IMR-90 (cell line): Measurements from ENCODE around the gene HNRNPH1. TPM values are rescaled to one million over a fixed set of nuclear protein-coding genes. Genes with fewer than 3 reads are reported as not detected.
A peak's percentile ranks its signal among the peaks of the same experiment; 100 is the strongest.

Experiments used
- ATAC-seq: fragments of 200-7000 bp; cut with Tn5 transposase; 2 replicates; pipeline ENCODE4 v1.9.1; 2020; ENCODE audit warnings: low read depth, mild to moderate bottlenecking, moderate library complexity
- BruUV-seq: library from RNA; stranded (reverse); fragments of 400-500 nt; replicated peaks from 2 replicates; lab custom pipeline; 2021; lab: Mats Ljungman, UMichigan
- CTCF ChIA-PET: fragments of 300-600 bp; formaldehyde crosslinking; extraction: SDS; loops from one replicate; lab custom pipeline; 2021; ENCODE audit warnings: antibody characterized with exemption; lab: Yijun Ruan, JAX
- POLR2A ChIA-PET: fragments of 300-600 bp; sonication (Branson Sonifier 250); formaldehyde crosslinking; loops from one replicate; lab custom pipeline; 2022; ENCODE audit warnings: antibody characterized with exemption; ENCODE audit not compliant: unreplicated experiment; lab: Charles Lee
- DNase-seq: peaks from one replicate; pipeline ENCODE4 v3.0.0; 2013
- H2AFZ ChIP-seq: replicated peaks from 2 replicates; pipeline ENCODE3; 2013; ENCODE audit warnings: low read length, mild to moderate bottlenecking; ENCODE audit not compliant: poor library complexity
- H2AK5ac ChIP-seq: 2 replicates; pipeline ENCODE4 v1.6.1; 2013; ENCODE audit warnings: low read depth, low read length, inconsistent platforms
- H2AK9ac ChIP-seq: replicated peaks from 2 replicates; pipeline ENCODE3; 2013; ENCODE audit warnings: mild to moderate bottlenecking, low read depth, low read length, moderate library complexity; ENCODE audit not compliant: poor library complexity
- H2BK120ac ChIP-seq: 2 replicates; pipeline ENCODE4 v1.6.1; 2013; ENCODE audit warnings: low read depth, low read length, inconsistent platforms
- H2BK15ac ChIP-seq: 3 replicates; pipeline ENCODE4 v1.6.1; 2013; ENCODE audit warnings: low read depth, low read length, inconsistent platforms
- H2BK20ac ChIP-seq: 2 replicates; pipeline ENCODE4 v1.6.1; 2013; ENCODE audit warnings: low read depth, mild to moderate bottlenecking, inconsistent platforms, low read length, moderate library complexity
- H2BK5ac ChIP-seq: 2 replicates; pipeline ENCODE4 v1.6.1; 2013; ENCODE audit warnings: mild to moderate bottlenecking, low read depth, low read length, inconsistent platforms; ENCODE audit not compliant: poor library complexity, severe bottlenecking
- H3K14ac ChIP-seq: replicated peaks from 2 replicates; pipeline ENCODE4 v1.6.1; 2013; ENCODE audit warnings: low read depth, low read length, inconsistent platforms
- H3K18ac ChIP-seq: 2 replicates; pipeline ENCODE4 v1.6.1; 2013; ENCODE audit warnings: low read depth, low read length, control low read depth
- H3K23ac ChIP-seq: 2 replicates; pipeline ENCODE4 v1.6.1; 2013; ENCODE audit warnings: low read depth, low read length, inconsistent platforms
- H3K27ac ChIP-seq: 2 replicates; pipeline ENCODE4 v1.5.1; 2013; ENCODE audit warnings: mild to moderate bottlenecking, control low read depth, low read length; ENCODE audit not compliant: insufficient read depth
- H3K27me3 ChIP-seq: 2 replicates; pipeline ENCODE4 v1.6.1; 2013; ENCODE audit warnings: low read length; ENCODE audit not compliant: control insufficient read depth, insufficient read depth
- H3K36me3 ChIP-seq: 2 replicates; pipeline ENCODE4 v1.6.1; 2013; ENCODE audit warnings: low read length, mixed read lengths; ENCODE audit not compliant: control insufficient read depth, insufficient read depth
- H3K4ac ChIP-seq: 2 replicates; pipeline ENCODE4 v1.6.1; 2013; ENCODE audit warnings: low read depth, low read length, inconsistent platforms
- H3K4me1 ChIP-seq: 2 replicates; pipeline ENCODE4 v1.6.1; 2013; ENCODE audit warnings: low read length, mixed read lengths; ENCODE audit not compliant: control insufficient read depth, insufficient read depth
- H3K4me2 ChIP-seq: 2 replicates; pipeline ENCODE4 v1.6.1; 2013; ENCODE audit warnings: low read depth, mild to moderate bottlenecking, control low read depth, low read length, moderate library complexity
- H3K4me3 ChIP-seq: 2 replicates; pipeline ENCODE4 v1.5.1; 2013; ENCODE audit warnings: low read depth, mild to moderate bottlenecking, control low read depth, low read length, moderate library complexity; ENCODE audit not compliant: insufficient read depth
- H3K56ac ChIP-seq: 2 replicates; pipeline ENCODE4 v1.6.1; 2013; ENCODE audit warnings: low read length, inconsistent platforms; ENCODE audit not compliant: insufficient read depth; ENCODE audit errors: extremely low read depth
- H3K79me1 ChIP-seq, 2 experiments: 2 replicates each; pipeline ENCODE4 v1.6.1; 2013; ENCODE audit warnings: low read length in 2 of 2, inconsistent platforms in 1 of 2, low read depth in 1 of 2
- H3K9ac ChIP-seq: 2 replicates; pipeline ENCODE4 v1.6.1; 2013; ENCODE audit warnings: low read depth, low read length, control low read depth
- H3K9me1 ChIP-seq: 2 replicates; pipeline ENCODE4 v1.6.1; 2013; ENCODE audit warnings: low read length, inconsistent platforms; ENCODE audit not compliant: insufficient read depth
- H3K9me3 ChIP-seq: 2 replicates; pipeline ENCODE4 v1.6.1; 2013; ENCODE audit warnings: low read length; ENCODE audit not compliant: control insufficient read depth, insufficient read depth
- H4K20me1 ChIP-seq: 2 replicates; pipeline ENCODE4 v1.6.1; 2013; ENCODE audit warnings: low read length, inconsistent platforms; ENCODE audit not compliant: insufficient read depth
- H4K5ac ChIP-seq: 2 replicates; pipeline ENCODE4 v1.6.1; 2013; ENCODE audit warnings: mild to moderate bottlenecking, low read depth, low read length, control low read depth
- H4K8ac ChIP-seq, 2 experiments: 2 replicates each; pipeline ENCODE4 v1.6.1; 2013; ENCODE audit warnings: low read depth in 2 of 2, low read length in 2 of 2, control low read depth in 1 of 2, inconsistent platforms in 1 of 2
- H4K91ac ChIP-seq: 2 replicates; pipeline ENCODE4 v1.6.1; 2013; ENCODE audit warnings: low read depth, low read length, inconsistent platforms; ENCODE audit not compliant: insufficient read depth
- BHLHE40 ChIP-seq: fragments of 150-350 bp; IDR thresholded peaks from 2 replicates; pipeline ENCODE4 v1.6.1; 2016; ENCODE audit warnings: mild to moderate bottlenecking, low read depth, low read length
- CEBPB ChIP-seq: IDR thresholded peaks from 2 replicates; pipeline ENCODE4 v1.6.1; 2012; ENCODE audit warnings: low read depth, low read length, improper control_type of control experiment
- ELK1 ChIP-seq: fragments of 150-350 bp; IDR thresholded peaks from 2 replicates; pipeline ENCODE4 v1.6.1; 2016; ENCODE audit warnings: low read depth, mild to moderate bottlenecking, low read length, moderate library complexity, borderline replicate concordance
- MAFK ChIP-seq: IDR thresholded peaks from 2 replicates; pipeline ENCODE4 v1.6.1; 2012; ENCODE audit warnings: low read depth, low read length, improper control_type of control experiment
- POLR2A ChIP-seq: IDR thresholded peaks from 2 replicates; pipeline ENCODE4 v1.6.1; 2012; ENCODE audit warnings: mild to moderate bottlenecking, low read depth, low read length
- RCOR1 ChIP-seq: IDR thresholded peaks from 2 replicates; pipeline ENCODE4 v1.6.1; 2012; ENCODE audit warnings: mild to moderate bottlenecking, low read length, improper control_type of control experiment; ENCODE audit not compliant: insufficient replicate concordance
- USF2 ChIP-seq: fragments of 150-350 bp; IDR thresholded peaks from 2 replicates; pipeline ENCODE4 v1.6.1; 2017; ENCODE audit warnings: mild to moderate bottlenecking, antibody characterized with exemption, low read length, low read depth
- WGBS, 2 experiments: methylation state at CpG; one replicate each; pipeline versions ENCODE4 v1.1.5 to v1.1.7; 2013; ENCODE audit warnings: missing lambda C conversion rate in 2 of 2; ENCODE audit not compliant: insufficient read length in 1 of 2; ENCODE audit errors: extremely low coverage in 2 of 2; 5-methylcytosine and 5-hydroxymethylcytosine counted together
- dilution Hi-C: fragments of 300-500 bp; cut with HindIII; formaldehyde crosslinking; loops from one replicate; pipeline ENCODE4 v1.14.3; 2018; ENCODE audit warnings: low sequenced_read_pairs; ENCODE audit not compliant: unreplicated experiment
- in situ Hi-C: fragments of 300-500 bp; cut with MboI; formaldehyde crosslinking; loops from 3 replicates; pipeline ENCODE4 v1.14.3; 2019; ENCODE audit warnings: low sequenced_read_pairs, inconsistent platforms, mixed read lengths
- intact Hi-C: fragments of 100-400 bp; cut with micrococcal nuclease; formaldehyde crosslinking; loops from 2 replicates; pipeline ENCODE4 v1.10.0; 2022
- polyA plus RNA-seq, 3 experiments: library from polyadenylated mRNA; depleted of rRNA; stranded (reverse); fragments of >200 nt; gene quantifications; 2 replicates each; pipeline ENCODE4 v1.2.3, GENCODE V29; 2012; ENCODE audit warnings: low replicate concordance in 1 of 3
- total RNA-seq: library from RNA; depleted of rRNA; stranded (reverse); fragments of >200 nt; gene quantifications from 2 replicates; pipeline ENCODE4 v1.2.3, GENCODE V29; 2012

Gene HNRNPH1
- total and polyA plus RNA-seq, 2 of the 4 experiments (the other 2 are of a cell fraction) = 288 to 300 TPM

- H2BK5ac ChIP-seq = no peak overlapping the region
- CTCF ChIA-PET = no interaction called here
- no peak overlapping the region for H3K4me2 ChIP-seq
- H3K4me3 ChIP-seq = no peak overlapping the region
- H3K9me1 ChIP-seq = no peaks in the 10 kb centered on the region; the same call in 1 of the 2 replicates
- no peak overlapping the region for H3K9ac ChIP-seq
- no peaks in the 10 kb centered on the region for H3K9me3 ChIP-seq
- H3K56ac ChIP-seq = no peak overlapping the region
- peak; percentile 28 for ATAC-seq
- dilution Hi-C loops (no loop called here), in situ Hi-C loops (no loop called here), intact Hi-C loops (no loop called here)
- H4K8ac ChIP-seq = no peak overlapping the region; a peak in 1 of 4 replicates
- POLR2A ChIA-PET = no interaction called here
- no peak overlapping the region for H4K5ac ChIP-seq
- no peak overlapping the region for H3K23ac ChIP-seq
- H3K27ac ChIP-seq = peak overlapping the region; percentile 19; the same call in 1 of the 2 replicates
- no peak overlapping the region for H2BK15ac ChIP-seq
- H2BK120ac ChIP-seq = no peak overlapping the region
- TF ChIP-seq POLR2A = no peak; the same call in 1 of the 2 replicates
- TF ChIP-seq MAFK = no peak
- TF ChIP-seq RCOR1 = no peak
- TF ChIP-seq USF2 = no peak
- TF ChIP-seq BHLHE40 = no peak
- no peak for TF ChIP-seq ELK1
- peak; percentile 47; the same call in 1 of the 2 replicates for TF ChIP-seq CEBPB
- peaks cover 46% of the 10 kb centered on the region for H4K20me1 ChIP-seq
- H4K91ac ChIP-seq = no peak overlapping the region
- H3K18ac ChIP-seq = no peak overlapping the region
- DNase-seq = peak; percentile 51
- BruUV-seq = no TSS peak
- H3K14ac ChIP-seq = no peak overlapping the region
- H2AK9ac ChIP-seq = no peak overlapping the region
- peaks cover 60% of the 10 kb centered on the region for H3K36me3 ChIP-seq
- no peak overlapping the region for H3K4ac ChIP-seq
- 60% methylated on average over 5 of the region's 10 CpGs; no CpG with 5 or more reads in 1 of the 2 experiments for WGBS, 2 experiments
- H3K79me1 ChIP-seq = peaks cover 0 to 21% of the 10 kb centered on the region in 2 experiments; a peak in 2 of 4 replicates
- H2BK20ac ChIP-seq = no peak overlapping the region
- H2AFZ ChIP-seq = no peak overlapping the region
- H2AK5ac ChIP-seq = no peak overlapping the region
- peaks cover 5% of the 10 kb centered on the region; the same call in 1 of the 2 replicates for H3K4me1 ChIP-seq
- no peaks in the 10 kb centered on the region for H3K27me3 ChIP-seq
Observed at GRCh38 chr5:179605026-179605833, 18.2 kb downstream of the HNRNPH1 start.
